ENCODE data around the gene CNTN5. TPM values are rescaled to one million over a fixed set of nuclear protein-coding genes. Genes with fewer than 3 reads are reported as not detected.
"Not testable (repeated sequence)": the region's sequence is repeated elsewhere in the genome, so short reads cannot be mapped to it uniquely, and the experiment has no call there.

CNTN5 gene
- polyA plus RNA-seq, 3 donors: 0.10 TPM; not detected in 2

- WGBS, 3 donors: 11 to 36% (median 29%) methylated on average over 4 of the region's 4 CpGs
- no peak overlapping the region for H3K27ac ChIP-seq (ENCODE audit: low read depth, low read length)
These were observed 718.8 kb downstream of the CNTN5 start for GRCh38 chr11:99739464-99740089.

GRCh38 chr11:99742501-99742900 lies 721.8 kb downstream of the CNTN5 start:
- WGBS, 3 donors: 35 to 43% (median 38%) methylated on average over 2 of the region's 2 CpGs

GRCh38 chr11:99759787-99760186 lies 739.0 kb downstream of the CNTN5 start:
- no peak overlapping the region for H3K27ac ChIP-seq (ENCODE audit: low read depth, low read length)
- 49 to 68% (median 62%) methylated on average over 2 of the region's 2 CpGs for WGBS, 3 donors

More at GRCh38 chr11:99742501-99742900, 721.8 kb downstream of the CNTN5 start:
- no peak overlapping the region for H3K27ac ChIP-seq (ENCODE audit: low read depth, low read length)

GRCh38 chr11:99766811-99767210 lies 746.1 kb downstream of the CNTN5 start:
- no peak overlapping the region for H3K27ac ChIP-seq (ENCODE audit: low read depth, low read length)
- WGBS, 3 donors: 48 to 68% (median 57%) methylated on average over 3 of the region's 3 CpGs

GRCh38 chr11:99773646-99774045 lies 752.9 kb downstream of the CNTN5 start:
- no peak overlapping the region for H3K27ac ChIP-seq (ENCODE audit: low read depth, low read length)
- WGBS, 3 donors: 39 to 50% (median 43%) methylated on average over 5 of the region's 5 CpGs

- no peak overlapping the region for H3K27ac ChIP-seq (ENCODE audit: low read depth, low read length)
These were observed 760.3 kb downstream of the CNTN5 start for GRCh38 chr11:99781074-99781473.

GRCh38 chr11:99791354-99791753 lies 770.6 kb downstream of the CNTN5 start:
- WGBS, 3 donors: 28 to 62% (median 62%) methylated on average over 2 of the region's 2 CpGs

GRCh38 chr11:99795999-99796398 lies 775.2 kb downstream of the CNTN5 start:
- WGBS, 3 donors: 77 to 92% (median 88%) methylated on average over 3 of the region's 3 CpGs
- no peak overlapping the region for H3K27ac ChIP-seq (ENCODE audit: low read depth, low read length)

More at GRCh38 chr11:99791354-99791753, 770.6 kb downstream of the CNTN5 start:
- H3K27ac ChIP-seq (ENCODE audit: low read depth, low read length): no peak overlapping the region

GRCh38 chr11:99803501-99803900 lies 782.8 kb downstream of the CNTN5 start:
- no peak overlapping the region for H3K27ac ChIP-seq (ENCODE audit: low read depth, low read length)
- WGBS, 3 donors: 79 to 91% (median 88%) methylated on average over 3 of the region's 3 CpGs

- WGBS, 3 donors: 88 to 94% (median 91%) methylated on average over 6 of the region's 6 CpGs
- H3K27ac ChIP-seq (ENCODE audit: low read depth, low read length): no peak overlapping the region
These were observed 791.8 kb downstream of the CNTN5 start for GRCh38 chr11:99812516-99812915.

GRCh38 chr11:99814021-99814420 lies 793.3 kb downstream of the CNTN5 start:
- WGBS, 3 donors: 71 to 81% (median 79%) methylated on average over 1 of the region's 1 CpG
- H3K27ac ChIP-seq (ENCODE audit: low read depth, low read length): no peak overlapping the region

GRCh38 chr11:99814738-99815137 lies 794.0 kb downstream of the CNTN5 start:
- WGBS, 3 donors: 62 to 70% (median 67%) methylated on average over 5 of the region's 5 CpGs
- no peak overlapping the region for H3K27ac ChIP-seq (ENCODE audit: low read depth, low read length)

- H3K27ac ChIP-seq (ENCODE audit: low read depth, low read length): no peak overlapping the region
These were observed 798.2 kb downstream of the CNTN5 start for GRCh38 chr11:99818991-99819390.

GRCh38 chr11:99822846-99823565 lies 802.3 kb downstream of the CNTN5 start:
- no peak overlapping the region for H3K27ac ChIP-seq (ENCODE audit: low read depth, low read length)
- WGBS, 3 donors: 62 to 70% (median 69%) methylated on average over 6 of the region's 6 CpGs

- not testable (repeated sequence) for H3K27ac ChIP-seq (ENCODE audit: low read depth, low read length)
These were observed 816.0 kb downstream of the CNTN5 start for GRCh38 chr11:99836739-99837138.

- 83 to 85% (median 84%) methylated on average over 7 of the region's 7 CpGs for WGBS, 3 donors
These were observed 821.1 kb downstream of the CNTN5 start for GRCh38 chr11:99841885-99842284.

GRCh38 chr11:99865951-99866350 lies 845.2 kb downstream of the CNTN5 start:
- WGBS, 3 donors: 24 to 47% (median 25%) methylated on average over 2 of the region's 2 CpGs
- no peak overlapping the region for H3K27ac ChIP-seq (ENCODE audit: low read depth, low read length)

More at GRCh38 chr11:99841885-99842284, 821.1 kb downstream of the CNTN5 start:
- H3K27ac ChIP-seq (ENCODE audit: low read depth, low read length): no peak overlapping the region

GRCh38 chr11:99881610-99882009 lies 860.9 kb downstream of the CNTN5 start:
- no peak overlapping the region for H3K27ac ChIP-seq (ENCODE audit: low read depth, low read length)
- WGBS, 3 donors: 53 to 59% (median 59%) methylated on average over 5 of the region's 5 CpGs

- no peak overlapping the region for H3K27ac ChIP-seq (ENCODE audit: low read depth, low read length)
- 80 to 86% (median 80%) methylated on average over 6 of the region's 6 CpGs for WGBS, 3 donors
These were observed 864.0 kb downstream of the CNTN5 start for GRCh38 chr11:99884750-99885149.

- 70 to 84% (median 79%) methylated on average over 5 of the region's 5 CpGs for WGBS, 3 donors
- H3K27ac ChIP-seq (ENCODE audit: low read depth, low read length): no peak overlapping the region
These were observed 866.7 kb downstream of the CNTN5 start for GRCh38 chr11:99887481-99887880.

All from adipose tissue (tissue), 3 donors.